ENCODE measurements around the gene LRP4. TPM values are rescaled to one million over a fixed set of nuclear protein-coding genes. Genes with fewer than 3 reads are reported as not detected.

The LRP4 gene
- total and polyA plus RNA-seq, 2 of the 13 experiments (the other 11 are each of a cell fraction or from before 2014, with no cell fraction given): 4.7 to 13.3 TPM

DNA sequence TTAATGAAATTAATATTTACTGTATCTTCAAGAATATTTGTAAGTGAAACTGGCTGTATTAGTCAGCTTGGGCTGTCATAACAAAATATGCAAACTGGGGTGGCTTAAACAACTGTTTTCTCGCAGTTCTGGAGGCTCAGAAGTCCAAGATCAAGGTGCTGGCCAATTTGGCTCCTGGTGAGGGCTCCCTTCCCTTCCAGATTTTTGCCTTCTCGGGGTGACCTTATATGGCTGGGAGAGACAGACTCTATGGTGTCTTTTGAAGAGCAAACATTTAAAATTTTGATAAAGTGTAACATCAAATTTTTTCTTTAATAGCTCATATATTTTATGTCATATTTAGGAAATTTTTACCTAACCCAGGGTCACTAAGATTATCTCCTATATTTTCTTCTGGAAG is 48.4 kb upstream of the LRP4 start:
- Histone ChIP-seq H3K79me2 (ENCODE audit: insufficient read depth, low read length) (no peaks in the 10 kb centered on the region), H3K36me3 (replicated peaks in 1 of 2; ENCODE audit: control insufficient read depth in 1 of 2, insufficient read depth in 2 of 2, low read length in 2 of 2) (no peaks in the 10 kb centered on the region), H2AFZ (ENCODE audit: low read length) (no peak overlapping the region), H3K9ac (ENCODE audit: insufficient read depth, low read depth, low read length) (no peak overlapping the region), H3K27ac (ENCODE audit: extremely low read length, insufficient read depth, low read length) (no peak overlapping the region), H3K9me3 (ENCODE audit: low read length) (no peaks in the 10 kb centered on the region), H4K20me1 (ENCODE audit: insufficient read depth, low read length) (no peaks in the 10 kb centered on the region), H3K4me1 (ENCODE audit: insufficient read depth, low read length) (no peaks in the 10 kb centered on the region), H3K4me3 (replicated peaks in 1 of 3; ENCODE audit: insufficient read depth in 1 of 3, low read depth in 2 of 3, low read length in 3 of 3) (no peak overlapping the region), H3K4me2 (ENCODE audit: low read depth, low read length) (no peak overlapping the region), H3K27me3 (ENCODE audit: control insufficient read depth in 1 of 2, insufficient read depth in 2 of 2, low read length in 2 of 2) (no peaks in the 10 kb centered on the region)
- DNase-seq (ENCODE audit: low spot score) (no peak), FAIRE-seq (no peak), ATAC-seq (no peak)
- 94% methylated on average over 2 of the region's 2 CpGs for WGBS (ENCODE audit: low lambda C conversion rate)
- in situ Hi-C loops (cut with HindIII; ENCODE audit: extremely low pct_ligation_motif_present, low pct_unique_long_range_greater_than_20kb): no loop called here
- POLR2A ChIA-PET: no interaction called here
- no TSS peak for BruUV-seq (replicated peaks)
- CTCF ChIA-PET (ENCODE audit: low intra/inter-chr PET ratio, low total read pairs): no interaction called here
- intact Hi-C loops (cut with micrococcal nuclease; ENCODE audit: unreplicated experiment): no loop called here
- TF ChIP-seq ETV5 (CRISPR knock-in tag; IDR thresholded peaks at IDR 0.05; ENCODE audit: borderline replicate concordance) (no peak), SALL2 (CRISPR knock-in tag; IDR thresholded peaks at IDR 0.05) (no peak), KLF13 (CRISPR knock-in tag; IDR thresholded peaks at IDR 0.05) (no peak), ZNF260 (CRISPR knock-in tag; IDR thresholded peaks at IDR 0.05; ENCODE audit: borderline replicate concordance, low read depth) (no peak), ZFP36L2 (CRISPR knock-in tag; IDR thresholded peaks at IDR 0.05) (no peak), ZNF205 (CRISPR knock-in tag; IDR thresholded peaks at IDR 0.05) (no peak), ZNF577 (CRISPR knock-in tag; IDR thresholded peaks at IDR 0.05; ENCODE audit: borderline replicate concordance, low read depth) (no peak), NCOR1 (IDR thresholded peaks at IDR 0.05; ENCODE audit: borderline replicate concordance, low read length) (no peak), MED1 (CRISPR knock-in tag; IDR thresholded peaks at IDR 0.05) (no peak), ZBTB1 (CRISPR knock-in tag; IDR thresholded peaks at IDR 0.05; ENCODE audit: borderline replicate concordance) (no peak), THYN1 (CRISPR knock-in tag; IDR thresholded peaks at IDR 0.05; ENCODE audit: borderline replicate concordance, low read depth) (no peak), PHB2 (IDR thresholded peaks at IDR 0.05; ENCODE audit: partially characterized antibody) (no peak), ARHGAP35 (CRISPR knock-in tag; IDR thresholded peaks at IDR 0.05; ENCODE audit: borderline replicate concordance) (no peak)
- TF ChIP-seq, protein P1, sequence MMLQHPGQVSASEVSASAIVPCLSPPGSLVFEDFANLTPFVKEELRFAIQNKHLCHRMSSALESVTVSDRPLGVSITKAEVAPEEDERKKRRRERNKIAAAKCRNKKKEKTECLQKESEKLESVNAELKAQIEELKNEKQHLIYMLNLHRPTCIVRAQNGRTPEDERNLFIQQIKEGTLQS (CRISPR knock-in tag; IDR thresholded peaks at IDR 0.05): no peak
- TF ChIP-seq, protein P2, sequence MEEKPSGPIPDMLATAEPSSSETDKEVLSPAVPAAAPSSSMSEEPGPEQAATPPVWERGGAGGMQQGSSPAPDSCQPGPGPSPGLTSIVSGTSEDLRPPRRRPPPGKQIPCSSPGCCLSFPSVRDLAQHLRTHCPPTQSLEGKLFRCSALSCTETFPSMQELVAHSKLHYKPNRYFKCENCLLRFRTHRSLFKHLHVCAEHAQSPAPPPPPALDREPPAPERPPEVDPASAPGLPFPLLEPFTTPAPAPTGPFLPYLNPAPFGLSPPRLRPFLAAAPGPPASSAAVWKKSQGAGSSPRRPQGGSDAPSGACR (CRISPR knock-in tag; IDR thresholded peaks at IDR 0.05): no peak
- TF ChIP-seq, protein P3, sequence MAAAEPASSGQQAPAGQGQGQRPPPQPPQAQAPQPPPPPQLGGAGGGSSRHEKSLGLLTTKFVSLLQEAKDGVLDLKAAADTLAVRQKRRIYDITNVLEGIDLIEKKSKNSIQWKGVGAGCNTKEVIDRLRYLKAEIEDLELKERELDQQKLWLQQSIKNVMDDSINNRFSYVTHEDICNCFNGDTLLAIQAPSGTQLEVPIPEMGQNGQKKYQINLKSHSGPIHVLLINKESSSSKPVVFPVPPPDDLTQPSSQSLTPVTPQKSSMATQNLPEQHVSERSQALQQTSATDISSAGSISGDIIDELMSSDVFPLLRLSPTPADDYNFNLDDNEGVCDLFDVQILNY (CRISPR knock-in tag; conservative IDR thresholded peaks at IDR 0.05): no peak
- TF ChIP-seq, protein P4, sequence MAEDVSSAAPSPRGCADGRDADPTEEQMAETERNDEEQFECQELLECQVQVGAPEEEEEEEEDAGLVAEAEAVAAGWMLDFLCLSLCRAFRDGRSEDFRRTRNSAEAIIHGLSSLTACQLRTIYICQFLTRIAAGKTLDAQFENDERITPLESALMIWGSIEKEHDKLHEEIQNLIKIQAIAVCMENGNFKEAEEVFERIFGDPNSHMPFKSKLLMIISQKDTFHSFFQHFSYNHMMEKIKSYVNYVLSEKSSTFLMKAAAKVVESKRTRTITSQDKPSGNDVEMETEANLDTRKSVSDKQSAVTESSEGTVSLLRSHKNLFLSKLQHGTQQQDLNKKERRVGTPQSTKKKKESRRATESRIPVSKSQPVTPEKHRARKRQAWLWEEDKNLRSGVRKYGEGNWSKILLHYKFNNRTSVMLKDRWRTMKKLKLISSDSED (CRISPR knock-in tag; IDR thresholded peaks at IDR 0.05): no peak

Measured in HepG2 (cell line).